Activated B cell treated with CpG ODN at 0.5 μM for 24 hours (primary cell): ENCODE results near the gene UST. TPM values are rescaled to one million over a fixed set of nuclear protein-coding genes. Genes with fewer than 3 reads are reported as not detected.

Experiments
- ATAC-seq: fragments of 200-7000 bp; cut with Tn5 transposase; one replicate; pipeline ENCODE4 v1.10.0; 2021; ENCODE audit warnings: low read depth, mild to moderate bottlenecking, moderate library complexity
- CTCF ChIA-PET: fragments of 350-600 bp; sonication (Branson Sonifier 250); formaldehyde crosslinking; loops from one replicate; lab custom pipeline; 2021; ENCODE audit warnings: antibody characterized with exemption; lab: Charles Lee
- POLR2A ChIA-PET: fragments of 350-600 bp; sonication (Branson Sonifier 250); formaldehyde crosslinking; loops from one replicate; lab custom pipeline; 2021; ENCODE audit warnings: antibody characterized with exemption; lab: Charles Lee
- DNase-seq: peaks from one replicate; pipeline ENCODE4 v3.0.0; 2022
- H3K27ac Mint-ChIP-seq: one replicate; pipeline ENCODE4 v1.8.0; 2020; ENCODE audit warnings: mixed read lengths
- H3K27me3 Mint-ChIP-seq: one replicate; pipeline ENCODE4 v1.8.0; 2021; ENCODE audit warnings: mixed read lengths
- H3K36me3 Mint-ChIP-seq: one replicate; pipeline ENCODE4 v1.8.0; 2021; ENCODE audit warnings: low read depth, mixed read lengths
- H3K4me1 Mint-ChIP-seq: one replicate; pipeline ENCODE4 v1.8.0; 2021; ENCODE audit warnings: mixed read lengths
- H3K4me3 Mint-ChIP-seq: one replicate; pipeline ENCODE4 v1.8.0; 2020; ENCODE audit warnings: mild to moderate bottlenecking, mixed read lengths
- H3K9me3 Mint-ChIP-seq: one replicate; pipeline ENCODE4 v1.8.0; 2020; ENCODE audit warnings: mixed read lengths
- intact Hi-C: fragments of 100-400 bp; cut with micrococcal nuclease; formaldehyde crosslinking; loops from one replicate; pipeline ENCODE4 v1.15.1; 2024
- total RNA-seq: library from RNA; stranded (reverse); gene quantifications from 2 replicates; pipeline ENCODE4 v1.2.3, GENCODE V29; 2022
- TF ChIP-seq, protein P1 (sequence below): fragments of 200-600 bp; IDR thresholded peaks from one replicate; pipeline ENCODE4 v1.8.0; 2022; ENCODE audit warnings: antibody characterized with exemption, mild to moderate bottlenecking

UST gene
- total RNA-seq, 1 donor from 2014 or later: 18.1 TPM

DNA sequence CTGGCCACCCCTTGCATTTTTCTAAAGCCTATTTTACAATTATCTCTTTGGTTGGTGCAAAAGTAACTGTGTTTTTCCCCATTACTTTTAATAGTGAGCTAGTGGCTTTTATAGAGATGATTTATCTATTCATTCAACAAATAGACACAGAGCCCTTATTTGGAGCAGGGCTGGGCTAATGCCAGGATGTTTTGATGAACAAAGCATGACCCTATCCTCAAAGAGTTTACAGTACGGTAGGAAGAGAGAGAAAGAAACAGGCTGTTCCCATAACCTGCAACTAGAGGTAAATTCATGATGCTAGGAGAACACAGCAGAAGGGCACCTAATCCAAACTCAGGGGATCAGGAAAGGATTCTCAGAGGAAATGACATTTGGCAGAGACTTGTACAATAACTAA is 37.3 kb upstream of the UST start:
- ChIA-PET POLR2A (no interaction called here), CTCF (no interaction called here)
- H3K4me3 Mint-ChIP-seq: no peak overlapping the region
- H3K36me3 Mint-ChIP-seq: no peaks in the 10 kb centered on the region
- TF ChIP-seq, protein P1, sequence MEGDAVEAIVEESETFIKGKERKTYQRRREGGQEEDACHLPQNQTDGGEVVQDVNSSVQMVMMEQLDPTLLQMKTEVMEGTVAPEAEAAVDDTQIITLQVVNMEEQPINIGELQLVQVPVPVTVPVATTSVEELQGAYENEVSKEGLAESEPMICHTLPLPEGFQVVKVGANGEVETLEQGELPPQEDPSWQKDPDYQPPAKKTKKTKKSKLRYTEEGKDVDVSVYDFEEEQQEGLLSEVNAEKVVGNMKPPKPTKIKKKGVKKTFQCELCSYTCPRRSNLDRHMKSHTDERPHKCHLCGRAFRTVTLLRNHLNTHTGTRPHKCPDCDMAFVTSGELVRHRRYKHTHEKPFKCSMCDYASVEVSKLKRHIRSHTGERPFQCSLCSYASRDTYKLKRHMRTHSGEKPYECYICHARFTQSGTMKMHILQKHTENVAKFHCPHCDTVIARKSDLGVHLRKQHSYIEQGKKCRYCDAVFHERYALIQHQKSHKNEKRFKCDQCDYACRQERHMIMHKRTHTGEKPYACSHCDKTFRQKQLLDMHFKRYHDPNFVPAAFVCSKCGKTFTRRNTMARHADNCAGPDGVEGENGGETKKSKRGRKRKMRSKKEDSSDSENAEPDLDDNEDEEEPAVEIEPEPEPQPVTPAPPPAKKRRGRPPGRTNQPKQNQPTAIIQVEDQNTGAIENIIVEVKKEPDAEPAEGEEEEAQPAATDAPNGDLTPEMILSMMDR: no peak
- H3K9me3 Mint-ChIP-seq: peaks cover 9% of the 10 kb centered on the region
- no peak for ATAC-seq
- no peak for DNase-seq
- no peak overlapping the region for H3K27ac Mint-ChIP-seq
- intact Hi-C loops: no loop called here
- H3K27me3 Mint-ChIP-seq: no peaks in the 10 kb centered on the region
- peaks cover 1% of the 10 kb centered on the region for H3K4me1 Mint-ChIP-seq

DNA sequence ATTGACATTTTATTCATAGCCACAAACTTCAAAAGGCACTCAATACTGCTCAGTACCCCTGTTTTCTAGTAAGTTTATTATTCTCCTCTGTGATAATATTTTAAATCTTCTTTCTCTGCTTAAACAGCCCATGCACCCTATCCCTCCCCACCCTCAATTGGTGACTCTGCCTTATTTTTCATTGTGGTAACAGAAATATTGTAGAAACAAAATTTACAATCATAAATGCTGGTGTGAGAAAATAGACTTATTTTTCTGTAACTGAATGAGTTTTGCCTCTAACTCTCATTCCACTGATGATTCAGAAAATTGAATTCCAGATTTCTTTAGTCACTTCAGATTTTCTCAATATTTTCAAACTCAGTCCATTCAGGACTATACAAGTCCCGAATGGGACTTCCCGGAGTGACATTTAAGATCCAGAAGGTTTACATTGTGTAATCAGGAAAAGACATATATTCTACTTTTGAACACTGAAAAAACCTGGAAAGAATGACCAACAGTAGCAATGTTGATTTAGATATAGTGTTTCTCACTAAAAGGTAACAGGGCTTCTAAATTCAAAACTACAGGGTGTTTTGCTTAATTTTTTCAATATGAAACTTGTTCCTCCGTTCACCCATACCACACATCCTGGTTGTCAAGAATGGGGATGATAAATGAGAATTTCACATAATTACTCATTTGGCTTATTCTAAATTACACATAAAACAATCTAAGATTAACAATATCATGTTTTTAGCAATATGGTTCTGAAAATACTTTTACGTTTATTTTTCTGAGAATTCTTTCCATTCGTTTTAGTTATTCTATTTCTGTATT is 34.8 kb upstream of the UST start:
- CTCF ChIA-PET: no interaction called here
- POLR2A ChIA-PET: no interaction called here

DNA sequence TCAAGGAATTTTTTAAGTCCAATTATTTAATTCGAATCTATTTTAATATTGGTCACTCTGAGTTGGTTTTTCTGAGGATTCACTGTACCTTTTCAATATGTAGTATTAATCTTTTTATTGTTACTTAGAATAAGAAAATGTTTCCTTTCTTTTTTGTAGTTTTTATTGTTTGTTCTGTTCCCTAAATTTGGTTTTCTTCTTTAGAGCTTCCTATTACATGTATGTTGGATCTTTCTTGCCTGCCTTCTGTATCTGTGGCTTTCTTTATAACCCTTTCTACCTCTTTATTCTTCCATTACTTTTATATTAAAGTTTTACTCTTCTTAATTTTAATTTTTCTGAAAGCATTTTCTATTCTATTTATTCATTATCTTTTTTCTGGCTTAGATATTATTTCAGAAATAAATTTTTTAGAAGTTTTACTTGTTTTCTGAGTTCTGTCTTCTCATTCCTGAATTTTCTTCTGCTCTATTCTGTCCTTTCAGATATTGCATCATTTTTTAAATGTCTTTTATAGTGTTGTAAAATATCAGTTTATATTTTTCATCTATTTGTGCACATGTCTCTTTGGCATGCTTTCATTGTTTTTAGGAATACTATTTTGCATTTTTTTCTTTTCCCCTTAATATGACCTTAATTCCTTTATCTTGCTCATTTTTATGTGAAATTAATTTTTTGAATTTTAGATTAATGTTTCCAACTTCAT is 33.6 kb upstream of the UST start:
- POLR2A ChIA-PET: no interaction called here

More for the DNA sequence above, 34.8 kb upstream of the UST start:
- H3K27me3 Mint-ChIP-seq: no peaks in the 10 kb centered on the region
- peaks cover 9% of the 10 kb centered on the region for H3K9me3 Mint-ChIP-seq
- H3K4me3 Mint-ChIP-seq: no peak overlapping the region
- H3K27ac Mint-ChIP-seq: no peak overlapping the region
- DNase-seq: no peak
- no peak for ATAC-seq
- H3K4me1 Mint-ChIP-seq: no peaks in the 10 kb centered on the region
- no peaks in the 10 kb centered on the region for H3K36me3 Mint-ChIP-seq
- TF ChIP-seq, protein P1: no peak
- intact Hi-C loops: no loop called here

DNA sequence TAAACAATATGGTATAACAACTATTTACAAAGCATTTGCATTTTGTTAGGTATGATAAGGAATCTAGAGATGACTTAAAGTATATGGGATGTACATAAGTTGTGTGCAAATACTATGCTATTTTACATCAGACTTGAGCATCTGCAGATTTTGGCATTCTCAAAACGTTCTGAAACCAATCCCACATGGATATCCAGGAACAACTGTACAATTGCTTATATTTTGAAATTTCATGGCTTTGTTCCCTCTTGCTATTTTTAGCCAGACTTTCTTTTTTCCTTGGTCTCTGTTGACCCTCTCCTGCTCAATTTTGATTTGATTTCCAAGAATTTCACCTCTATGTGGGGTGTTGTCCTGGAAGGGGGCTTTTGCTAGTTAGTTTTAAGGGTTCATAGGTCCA is 32.9 kb upstream of the UST start:
- TF ChIP-seq, protein P1: no peak
- H3K27ac Mint-ChIP-seq: no peak overlapping the region
- ChIA-PET POLR2A (no interaction called here), CTCF (no interaction called here)
- ATAC-seq (no peak), DNase-seq (no peak)
- H3K36me3 Mint-ChIP-seq: no peaks in the 10 kb centered on the region
- H3K27me3 Mint-ChIP-seq: no peaks in the 10 kb centered on the region
- no peak overlapping the region for H3K4me3 Mint-ChIP-seq
- intact Hi-C loops: no loop called here
- no peaks in the 10 kb centered on the region for H3K4me1 Mint-ChIP-seq
- H3K9me3 Mint-ChIP-seq: peaks cover 9% of the 10 kb centered on the region

More for the DNA sequence above, 33.6 kb upstream of the UST start:
- no peak overlapping the region for H3K27ac Mint-ChIP-seq
- H3K4me1 Mint-ChIP-seq: no peaks in the 10 kb centered on the region
- H3K27me3 Mint-ChIP-seq: no peaks in the 10 kb centered on the region
- peaks cover 9% of the 10 kb centered on the region for H3K9me3 Mint-ChIP-seq
- no peak for DNase-seq
- no peak for ATAC-seq
- CTCF ChIA-PET: no interaction called here
- intact Hi-C loops: no loop called here
- H3K36me3 Mint-ChIP-seq: no peaks in the 10 kb centered on the region
- H3K4me3 Mint-ChIP-seq: no peak overlapping the region
- TF ChIP-seq, protein P1: no peak

DNA sequence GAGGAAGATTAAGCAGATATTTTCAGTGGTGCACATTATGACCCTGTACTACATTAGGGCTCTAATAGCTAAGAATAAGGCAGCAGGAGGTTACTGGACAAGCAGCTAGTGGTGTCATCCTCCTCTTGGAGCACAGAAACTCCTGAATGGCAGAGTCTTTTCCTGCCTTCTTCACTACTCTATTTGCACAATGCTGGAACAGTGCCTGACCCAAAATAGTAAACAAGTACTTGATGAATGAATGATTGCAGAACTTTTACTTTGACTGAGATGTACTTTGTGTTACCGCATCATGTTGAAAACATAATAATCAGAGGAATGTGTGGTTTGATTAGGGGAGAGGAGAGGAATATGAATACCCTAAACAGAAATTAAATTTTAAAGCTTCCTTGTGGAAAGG is 30.0 kb upstream of the UST start:
- intact Hi-C loops: no loop called here
- Mint-ChIP-seq H3K4me1 (no peaks in the 10 kb centered on the region), H3K27me3 (no peaks in the 10 kb centered on the region), H3K9me3 (peaks cover 9% of the 10 kb centered on the region), H3K36me3 (no peaks in the 10 kb centered on the region), H3K4me3 (no peak overlapping the region), H3K27ac (no peak overlapping the region)
- TF ChIP-seq, protein P1: no peak
- DNase-seq (no peak), ATAC-seq (no peak)
- ChIA-PET CTCF (no interaction called here), POLR2A (interaction anchor here (0.7 kb wide), 2 partner anchors 147 to 894 kb away, joined by 4 read pairs; no protein-coding TSS in a partner anchor)
